HEK293T (cell line): ENCODE results near the gene UTS2.

Source experiments
- ARNT ChIP-seq: fragments of 450-650 bp; IDR thresholded peaks from 2 replicates; pipeline ENCODE4 v1.6.1; 2017; ENCODE audit warnings: mild to moderate bottlenecking
- BHLHE40 ChIP-seq: fragments of 450-650 bp; IDR thresholded peaks from 2 replicates; pipeline ENCODE4 v1.6.1; 2016; ENCODE audit warnings: mild to moderate bottlenecking, moderate library complexity, borderline replicate concordance
- ELF4 ChIP-seq: fragments of 450-650 bp; IDR thresholded peaks from 2 replicates; pipeline ENCODE4 v1.6.1; 2017; ENCODE audit warnings: antibody characterized with exemption
- FOXA1 ChIP-seq: fragments of 450-650 bp; IDR thresholded peaks from 2 replicates; pipeline ENCODE4 v1.6.1; 2016; ENCODE audit warnings: mild to moderate bottlenecking
- FOXK2 ChIP-seq: fragments of 450-650 bp; IDR thresholded peaks from 2 replicates; pipeline ENCODE4 v1.6.1; 2016; ENCODE audit warnings: mild to moderate bottlenecking
- FOXM1 ChIP-seq: fragments of 450-650 bp; IDR thresholded peaks from 2 replicates; pipeline ENCODE4 v1.6.1; 2017; ENCODE audit warnings: mild to moderate bottlenecking, borderline replicate concordance
- HDGF ChIP-seq: fragments of 450-650 bp; IDR thresholded peaks from 2 replicates; pipeline ENCODE4 v1.6.1; 2017; ENCODE audit warnings: antibody characterized with exemption, borderline replicate concordance
- L3MBTL2 ChIP-seq: fragments of 450-650 bp; conservative IDR thresholded peaks from 2 replicates; pipeline ENCODE4 v1.6.1; 2016; ENCODE audit warnings: mild to moderate bottlenecking
- LEF1 ChIP-seq: fragments of 450-650 bp; IDR thresholded peaks from 2 replicates; pipeline ENCODE4 v1.6.1; 2017; ENCODE audit warnings: mild to moderate bottlenecking, borderline replicate concordance
- NFRKB ChIP-seq: fragments of 450-650 bp; IDR thresholded peaks from 2 replicates; pipeline ENCODE4 v1.6.1; 2016; ENCODE audit warnings: mild to moderate bottlenecking, moderate library complexity
- SP1 ChIP-seq: fragments of 450-650 bp; IDR thresholded peaks from 2 replicates; pipeline ENCODE4 v1.6.1; 2017
- SUZ12 ChIP-seq: fragments of 450-650 bp; IDR thresholded peaks from 2 replicates; pipeline ENCODE4 v1.6.1; 2016; ENCODE audit warnings: mild to moderate bottlenecking
- TARDBP ChIP-seq: fragments of 450-650 bp; IDR thresholded peaks from 2 replicates; pipeline ENCODE4 v1.6.1; 2016
- ZNF384 ChIP-seq: fragments of 450-650 bp; IDR thresholded peaks from 2 replicates; pipeline ENCODE4 v1.6.1; 2016

GRCh38 chr1:7852804-7853683, at the start of gene UTS2:
- TF ChIP-seq TARDBP (no peak), LEF1 (no peak), BHLHE40 (no peak), SUZ12 (no peak), FOXA1 (no peak), SP1 (no peak), FOXM1 (no peak), ELF4 (no peak), FOXK2 (no peak), ZNF384 (no peak), HDGF (no peak), ARNT (no peak), L3MBTL2 (no peak), NFRKB (no peak)
